NB4 (cell line): ENCODE results near the gene EDN2.

Experiments
- DNase-seq: peaks from one replicate; pipeline ENCODE4 v3.0.0; 2010; ENCODE audit warnings: low read depth
- H3K4me3 ChIP-seq: one replicate; pipeline ENCODE4 v1.5.1; 2011; ENCODE audit warnings: mild to moderate bottlenecking, low read depth, low read length, moderate library complexity
- MYC ChIP-seq: IDR thresholded peaks from 2 replicates; pipeline ENCODE4 v1.6.1; 2011; ENCODE audit warnings: low read depth, low read length
- POLR2A ChIP-seq: IDR thresholded peaks from 2 replicates; pipeline ENCODE4 v1.6.1; 2011; ENCODE audit warnings: mild to moderate bottlenecking; ENCODE audit not compliant: insufficient read length; ENCODE audit errors: extremely low read depth
- TF ChIP-seq, protein P1 (sequence below): IDR thresholded peaks from one replicate; pipeline ENCODE4 v1.5.1; 2012; ENCODE audit warnings: low read depth, low read length
- TF ChIP-seq, protein P2 (sequence below): IDR thresholded peaks from 2 replicates; pipeline ENCODE4 v1.6.1; 2011; ENCODE audit warnings: low read depth, low read length

EDN2 gene

GRCh38 chr1:41466146-41466545 is 18.3 kb downstream of the EDN2 start:
- no peak for DNase-seq
- H3K4me3 ChIP-seq: no peak overlapping the region
- TF ChIP-seq, protein P1, sequence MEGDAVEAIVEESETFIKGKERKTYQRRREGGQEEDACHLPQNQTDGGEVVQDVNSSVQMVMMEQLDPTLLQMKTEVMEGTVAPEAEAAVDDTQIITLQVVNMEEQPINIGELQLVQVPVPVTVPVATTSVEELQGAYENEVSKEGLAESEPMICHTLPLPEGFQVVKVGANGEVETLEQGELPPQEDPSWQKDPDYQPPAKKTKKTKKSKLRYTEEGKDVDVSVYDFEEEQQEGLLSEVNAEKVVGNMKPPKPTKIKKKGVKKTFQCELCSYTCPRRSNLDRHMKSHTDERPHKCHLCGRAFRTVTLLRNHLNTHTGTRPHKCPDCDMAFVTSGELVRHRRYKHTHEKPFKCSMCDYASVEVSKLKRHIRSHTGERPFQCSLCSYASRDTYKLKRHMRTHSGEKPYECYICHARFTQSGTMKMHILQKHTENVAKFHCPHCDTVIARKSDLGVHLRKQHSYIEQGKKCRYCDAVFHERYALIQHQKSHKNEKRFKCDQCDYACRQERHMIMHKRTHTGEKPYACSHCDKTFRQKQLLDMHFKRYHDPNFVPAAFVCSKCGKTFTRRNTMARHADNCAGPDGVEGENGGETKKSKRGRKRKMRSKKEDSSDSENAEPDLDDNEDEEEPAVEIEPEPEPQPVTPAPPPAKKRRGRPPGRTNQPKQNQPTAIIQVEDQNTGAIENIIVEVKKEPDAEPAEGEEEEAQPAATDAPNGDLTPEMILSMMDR: no peak
- TF ChIP-seq, protein P2, sequence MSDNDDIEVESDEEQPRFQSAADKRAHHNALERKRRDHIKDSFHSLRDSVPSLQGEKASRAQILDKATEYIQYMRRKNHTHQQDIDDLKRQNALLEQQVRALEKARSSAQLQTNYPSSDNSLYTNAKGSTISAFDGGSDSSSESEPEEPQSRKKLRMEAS: no peak
- no peak for TF ChIP-seq MYC

GRCh38 chr1:41465741-41466140 is 18.7 kb downstream of the EDN2 start:
- TF ChIP-seq MYC (no peak), POLR2A (no peak)
- TF ChIP-seq, protein P2: no peak
- TF ChIP-seq, protein P1: no peak
- no peak overlapping the region for H3K4me3 ChIP-seq
- DNase-seq: no peak

GRCh38 chr1:41464885-41465284 is 19.6 kb downstream of the EDN2 start:
- DNase-seq: no peak
- H3K4me3 ChIP-seq: no peak overlapping the region
- TF ChIP-seq POLR2A (no peak), MYC (no peak)
- TF ChIP-seq, protein P2: no peak
- TF ChIP-seq, protein P1: no peak

DNA sequence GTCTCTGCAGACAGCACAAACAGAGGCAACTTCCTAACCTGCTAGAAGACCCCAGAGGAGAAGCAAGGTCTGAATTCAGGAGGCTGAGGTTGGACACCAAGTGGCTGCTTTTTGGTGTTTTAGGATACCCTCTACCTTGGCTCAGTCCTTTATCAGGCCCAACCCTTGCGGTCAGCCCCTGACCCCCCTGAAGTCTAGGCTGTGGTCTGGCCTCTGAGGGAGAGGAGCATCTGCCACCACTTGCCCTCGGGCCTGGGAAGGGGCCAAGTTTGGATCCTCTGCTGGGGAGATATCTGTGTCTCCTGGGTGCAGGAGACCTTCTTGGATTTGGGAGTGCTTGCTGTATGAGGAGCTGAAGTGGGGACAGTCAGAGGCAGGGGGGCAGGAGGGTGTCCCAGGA is 21.0 kb downstream of the EDN2 start:
- no peak for DNase-seq
- no peak overlapping the region for H3K4me3 ChIP-seq
- TF ChIP-seq POLR2A: no peak
- no peak for TF ChIP-seq MYC
- TF ChIP-seq, protein P2: no peak
- TF ChIP-seq, protein P1: no peak

- TF ChIP-seq, protein P2: no peak
- TF ChIP-seq POLR2A: no peak
- TF ChIP-seq, protein P1: no peak
- TF ChIP-seq MYC: no peak
- H3K4me3 ChIP-seq: no peak overlapping the region
- no peak for DNase-seq
Observed at GRCh38 chr1:41462680-41463004, 21.8 kb downstream of the EDN2 start.

DNA sequence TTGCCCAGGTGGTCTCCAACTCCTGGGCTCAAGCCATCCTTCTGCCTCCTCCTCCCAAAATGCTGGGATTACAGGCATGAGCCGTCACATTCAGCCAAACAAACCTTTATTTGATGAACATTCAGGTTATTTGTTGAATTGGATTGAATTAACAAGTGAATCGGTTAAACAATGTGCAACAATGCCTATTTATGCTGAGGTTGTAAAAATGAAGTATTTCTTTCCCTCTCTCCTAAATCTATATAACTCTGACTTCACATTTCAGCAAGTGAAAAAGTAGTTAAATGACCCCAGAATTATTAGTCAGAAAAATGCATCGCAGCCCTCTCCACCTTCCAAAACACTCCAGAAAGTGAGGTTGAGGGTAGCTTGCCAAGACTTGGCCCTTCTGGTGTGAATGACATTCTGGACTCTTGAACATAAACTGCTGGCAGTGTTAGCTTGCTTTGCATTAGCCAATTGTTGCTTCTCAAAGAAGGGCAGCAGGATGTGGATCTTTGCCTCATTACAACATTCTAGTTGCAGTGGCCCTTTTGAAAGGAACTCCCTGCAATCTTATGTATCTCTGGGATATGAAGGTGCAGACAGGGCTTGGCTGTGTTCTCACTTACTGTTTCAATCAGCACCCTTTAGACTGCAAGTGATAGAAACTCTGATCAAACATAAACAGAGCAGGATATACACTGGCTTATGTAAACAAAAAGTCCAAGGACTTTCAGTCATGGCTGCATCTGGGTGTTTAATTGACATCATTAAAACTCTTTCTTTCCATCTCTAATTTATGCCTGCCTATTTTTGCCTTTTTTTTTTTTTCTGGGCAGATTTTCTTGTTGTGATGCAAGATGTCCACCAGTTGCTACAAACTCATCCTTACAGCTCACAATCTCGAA is 22.4 kb downstream of the EDN2 start:
- no peak for DNase-seq
- TF ChIP-seq, protein P2: no peak
- H3K4me3 ChIP-seq: no peak overlapping the region
